ENCODE results near the gene NPL.

The NPL gene

GRCh38 chr1:182848736-182849135 lies 59.2 kb downstream of the NPL start:
- Histone ChIP-seq H3K27me3 (ENCODE audit: low read length) (no peaks in the 10 kb centered on the region), H2AFZ (ENCODE audit: low read depth, low read length, severe bottlenecking) (no peak overlapping the region), H3K79me2 (ENCODE audit: insufficient read depth, low read length) (peaks cover 98% of the 10 kb centered on the region), H3K36me3 (ENCODE audit: low read length) (peaks cover 93% of the 10 kb centered on the region), H3K9me2 (replicated peaks; ENCODE audit: insufficient read depth, low read length) (no peaks in the 10 kb centered on the region), H3K27ac (ENCODE audit: low read depth, low read length) (no peak overlapping the region), H3K9me3 (ENCODE audit: insufficient read depth, low read length) (no peaks in the 10 kb centered on the region), H3K4me2 (ENCODE audit: low read depth, low read length, poor library complexity, severe bottlenecking) (no peak overlapping the region), H3K9ac (ENCODE audit: low read length) (no peak overlapping the region), H3K4me3 (ENCODE audit: insufficient read depth, low read length, poor library complexity, severe bottlenecking) (no peak overlapping the region), H4K20me1 (ENCODE audit: low read depth, low read length) (peaks cover 89% of the 10 kb centered on the region), H3F3A (ENCODE audit: insufficient read depth) (peaks cover 29% of the 10 kb centered on the region)
- TF ChIP-seq, protein P1, sequence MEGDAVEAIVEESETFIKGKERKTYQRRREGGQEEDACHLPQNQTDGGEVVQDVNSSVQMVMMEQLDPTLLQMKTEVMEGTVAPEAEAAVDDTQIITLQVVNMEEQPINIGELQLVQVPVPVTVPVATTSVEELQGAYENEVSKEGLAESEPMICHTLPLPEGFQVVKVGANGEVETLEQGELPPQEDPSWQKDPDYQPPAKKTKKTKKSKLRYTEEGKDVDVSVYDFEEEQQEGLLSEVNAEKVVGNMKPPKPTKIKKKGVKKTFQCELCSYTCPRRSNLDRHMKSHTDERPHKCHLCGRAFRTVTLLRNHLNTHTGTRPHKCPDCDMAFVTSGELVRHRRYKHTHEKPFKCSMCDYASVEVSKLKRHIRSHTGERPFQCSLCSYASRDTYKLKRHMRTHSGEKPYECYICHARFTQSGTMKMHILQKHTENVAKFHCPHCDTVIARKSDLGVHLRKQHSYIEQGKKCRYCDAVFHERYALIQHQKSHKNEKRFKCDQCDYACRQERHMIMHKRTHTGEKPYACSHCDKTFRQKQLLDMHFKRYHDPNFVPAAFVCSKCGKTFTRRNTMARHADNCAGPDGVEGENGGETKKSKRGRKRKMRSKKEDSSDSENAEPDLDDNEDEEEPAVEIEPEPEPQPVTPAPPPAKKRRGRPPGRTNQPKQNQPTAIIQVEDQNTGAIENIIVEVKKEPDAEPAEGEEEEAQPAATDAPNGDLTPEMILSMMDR (IDR thresholded peaks at IDR 0.05; ENCODE audit: insufficient read depth, low read length, poor library complexity, severe bottlenecking) = no peak
- TF ChIP-seq EZH2phosphoT487 (conservative IDR thresholded peaks at IDR 0.05; ENCODE audit: low read length) = no peak

DNA sequence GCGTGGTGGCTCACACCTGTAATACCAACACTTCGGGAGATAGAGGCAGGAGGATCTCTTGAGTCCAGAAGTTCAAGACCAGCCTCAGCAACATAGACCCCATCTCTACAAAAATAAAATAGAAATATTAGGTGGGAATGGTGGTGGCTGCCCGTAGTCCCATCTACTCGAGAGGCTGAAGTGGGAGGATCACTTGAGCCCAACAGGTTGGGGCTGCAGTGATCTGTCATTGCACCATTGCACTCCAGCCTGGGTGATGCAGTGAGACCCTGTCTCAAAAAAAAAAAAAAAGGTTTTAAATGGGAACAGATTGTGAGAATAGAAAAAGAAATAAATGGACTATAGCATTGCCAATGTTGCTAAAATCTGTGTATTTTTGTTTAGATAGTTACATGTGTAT lies 60.7 kb downstream of the NPL start:
- Histone ChIP-seq H3K27me3 (ENCODE audit: low read length) (no peaks in the 10 kb centered on the region), H3K9me2 (replicated peaks; ENCODE audit: insufficient read depth, low read length) (no peaks in the 10 kb centered on the region), H3K79me2 (ENCODE audit: insufficient read depth, low read length) (peaks cover 88% of the 10 kb centered on the region), H3K9me3 (ENCODE audit: insufficient read depth, low read length) (no peaks in the 10 kb centered on the region), H3K36me3 (ENCODE audit: low read length) (peaks cover 94% of the 10 kb centered on the region), H3K9ac (ENCODE audit: low read length) (no peak overlapping the region), H4K20me1 (ENCODE audit: low read depth, low read length) (peaks cover 81% of the 10 kb centered on the region), H3K27ac (ENCODE audit: low read depth, low read length) (no peak overlapping the region), H2AFZ (ENCODE audit: low read depth, low read length, severe bottlenecking) (no peak overlapping the region), H3F3A (ENCODE audit: insufficient read depth) (peaks cover 27% of the 10 kb centered on the region), H3K4me3 (ENCODE audit: insufficient read depth, low read length, poor library complexity, severe bottlenecking) (no peak overlapping the region), H3K4me2 (ENCODE audit: low read depth, low read length, poor library complexity, severe bottlenecking) (no peak overlapping the region)
- no peak for TF ChIP-seq EZH2phosphoT487 (conservative IDR thresholded peaks at IDR 0.05; ENCODE audit: low read length)

GRCh38 chr1:182851825-182852224 lies 62.3 kb downstream of the NPL start:
- peaks cover 86% of the 10 kb centered on the region for H3K79me2 ChIP-seq (ENCODE audit: insufficient read depth, low read length)

DNA sequence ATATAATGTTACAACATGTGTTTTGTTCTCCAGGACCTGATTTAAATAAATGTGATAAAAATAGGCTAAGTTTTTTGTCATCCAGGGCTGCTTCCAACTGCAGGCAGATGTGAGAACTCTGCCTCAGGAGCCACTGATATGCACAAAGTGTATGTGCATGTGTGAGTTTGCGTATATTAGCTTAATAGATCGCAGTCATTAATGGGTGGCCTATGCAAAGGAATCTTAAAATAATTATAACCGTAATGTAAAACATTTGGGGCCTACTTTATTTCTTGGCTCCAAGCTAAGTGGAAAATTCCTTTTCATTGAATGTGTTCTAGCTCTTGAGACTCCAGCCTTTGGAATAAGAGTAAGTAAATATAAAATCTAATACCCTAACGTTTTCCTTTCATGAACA lies 66.3 kb downstream of the NPL start:
- Histone ChIP-seq H2AFZ (ENCODE audit: low read depth, low read length, severe bottlenecking) (no peak overlapping the region), H3K79me2 (ENCODE audit: insufficient read depth, low read length) (peaks cover 62% of the 10 kb centered on the region), H4K20me1 (ENCODE audit: low read depth, low read length) (peaks cover 35% of the 10 kb centered on the region), H3K4me2 (ENCODE audit: low read depth, low read length, poor library complexity, severe bottlenecking) (no peak overlapping the region), H3K27me3 (ENCODE audit: low read length) (no peaks in the 10 kb centered on the region), H3K9me2 (replicated peaks; ENCODE audit: insufficient read depth, low read length) (no peaks in the 10 kb centered on the region), H3F3A (ENCODE audit: insufficient read depth) (peaks cover 26% of the 10 kb centered on the region), H3K4me3 (ENCODE audit: insufficient read depth, low read length, poor library complexity, severe bottlenecking) (no peak overlapping the region), H3K9me3 (ENCODE audit: insufficient read depth, low read length) (no peaks in the 10 kb centered on the region), H3K36me3 (ENCODE audit: low read length) (peaks cover 94% of the 10 kb centered on the region), H3K9ac (ENCODE audit: low read length) (no peak overlapping the region), H3K27ac (ENCODE audit: low read depth, low read length) (no peak overlapping the region)
- TF ChIP-seq EZH2phosphoT487 (conservative IDR thresholded peaks at IDR 0.05; ENCODE audit: low read length) = no peak
- TF ChIP-seq, protein P1 (IDR thresholded peaks at IDR 0.05; ENCODE audit: insufficient read depth, low read length, poor library complexity, severe bottlenecking) = no peak

More at GRCh38 chr1:182851825-182852224, 62.3 kb downstream of the NPL start:
- Histone ChIP-seq H3K9me2 (replicated peaks; ENCODE audit: insufficient read depth, low read length) (no peaks in the 10 kb centered on the region), H3K9me3 (ENCODE audit: insufficient read depth, low read length) (no peaks in the 10 kb centered on the region), H3K4me3 (ENCODE audit: insufficient read depth, low read length, poor library complexity, severe bottlenecking) (no peak overlapping the region), H4K20me1 (ENCODE audit: low read depth, low read length) (peaks cover 68% of the 10 kb centered on the region), H3K9ac (ENCODE audit: low read length) (no peak overlapping the region), H2AFZ (ENCODE audit: low read depth, low read length, severe bottlenecking) (no peak overlapping the region), H3K27me3 (ENCODE audit: low read length) (no peaks in the 10 kb centered on the region), H3K27ac (ENCODE audit: low read depth, low read length) (no peak overlapping the region), H3K36me3 (ENCODE audit: low read length) (peaks cover 95% of the 10 kb centered on the region), H3F3A (ENCODE audit: insufficient read depth) (peaks cover 31% of the 10 kb centered on the region), H3K4me2 (ENCODE audit: low read depth, low read length, poor library complexity, severe bottlenecking) (no peak overlapping the region)
- no peak for TF ChIP-seq EZH2phosphoT487 (conservative IDR thresholded peaks at IDR 0.05; ENCODE audit: low read length)
- TF ChIP-seq, protein P1 (IDR thresholded peaks at IDR 0.05; ENCODE audit: insufficient read depth, low read length, poor library complexity, severe bottlenecking) = no peak

All from SU-DHL-6 (cell line).